A549 treated with DMSO at 1 μM for 4 hours (cell line): Measurements from ENCODE around the gene CPLANE2. TPM values are rescaled to one million over a fixed set of nuclear protein-coding genes. Genes with fewer than 3 reads are reported as not detected.

Experiments used
- total RNA-seq: library from RNA; stranded (reverse); fragments of 200-300 nt; extraction: Qiagen RNA extraction; gene quantifications from 5 replicates; pipeline ENCODE4 v1.2.3, GENCODE V29; 2022; ENCODE audit warnings: low read depth

The CPLANE2 gene, protein sequence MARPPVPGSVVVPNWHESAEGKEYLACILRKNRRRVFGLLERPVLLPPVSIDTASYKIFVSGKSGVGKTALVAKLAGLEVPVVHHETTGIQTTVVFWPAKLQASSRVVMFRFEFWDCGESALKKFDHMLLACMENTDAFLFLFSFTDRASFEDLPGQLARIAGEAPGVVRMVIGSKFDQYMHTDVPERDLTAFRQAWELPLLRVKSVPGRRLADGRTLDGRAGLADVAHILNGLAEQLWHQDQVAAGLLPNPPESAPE
- 2.6 to 4.8 TPM (median 4.3 TPM) in 5 replicates for total RNA-seq

DNA sequence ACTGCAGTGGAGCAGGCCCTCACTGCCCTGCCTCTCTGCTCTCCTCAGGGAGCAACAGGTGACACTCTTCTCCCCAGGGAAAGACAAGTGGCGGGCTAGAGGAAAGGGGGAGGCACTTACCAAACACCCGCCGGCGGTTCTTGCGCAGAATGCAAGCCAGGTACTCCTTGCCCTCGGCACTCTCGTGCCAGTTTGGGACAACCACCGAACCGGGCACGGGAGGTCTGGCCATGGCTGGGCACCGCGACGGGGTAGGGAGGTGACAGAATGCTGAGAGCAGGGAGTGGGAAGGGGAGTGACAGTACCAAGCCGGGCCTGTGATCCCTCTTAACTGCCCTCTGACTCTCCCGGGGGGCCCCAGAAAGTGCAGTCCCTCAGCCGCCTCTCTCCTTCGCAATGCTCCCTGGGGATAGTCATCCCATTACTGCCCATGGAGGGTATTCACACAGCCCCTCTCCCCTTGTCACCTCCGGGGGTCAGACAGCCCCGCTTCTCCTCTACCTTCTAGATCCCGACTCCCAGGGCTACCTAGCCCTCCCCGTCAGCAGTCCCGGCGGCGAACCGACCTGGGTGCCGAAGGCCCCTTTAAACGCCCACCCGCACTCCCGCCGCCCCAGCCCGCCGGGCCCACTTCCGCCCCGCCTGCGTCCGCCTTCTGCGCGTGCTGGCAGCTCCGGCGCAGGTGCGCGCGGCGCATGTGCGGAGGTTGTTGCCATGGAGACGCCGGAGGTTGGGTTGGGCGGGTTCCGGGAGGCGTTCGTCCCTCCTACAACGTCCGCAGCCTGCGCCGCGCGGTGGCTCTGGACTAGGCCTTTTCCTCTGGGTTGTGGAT is at the start of gene CPLANE2:
CPLANE2 (minus strand) TSS at position 673 of the 832 bp plus-strand sequence; CDS start at position 232, 441 bp downstream.

DNA sequence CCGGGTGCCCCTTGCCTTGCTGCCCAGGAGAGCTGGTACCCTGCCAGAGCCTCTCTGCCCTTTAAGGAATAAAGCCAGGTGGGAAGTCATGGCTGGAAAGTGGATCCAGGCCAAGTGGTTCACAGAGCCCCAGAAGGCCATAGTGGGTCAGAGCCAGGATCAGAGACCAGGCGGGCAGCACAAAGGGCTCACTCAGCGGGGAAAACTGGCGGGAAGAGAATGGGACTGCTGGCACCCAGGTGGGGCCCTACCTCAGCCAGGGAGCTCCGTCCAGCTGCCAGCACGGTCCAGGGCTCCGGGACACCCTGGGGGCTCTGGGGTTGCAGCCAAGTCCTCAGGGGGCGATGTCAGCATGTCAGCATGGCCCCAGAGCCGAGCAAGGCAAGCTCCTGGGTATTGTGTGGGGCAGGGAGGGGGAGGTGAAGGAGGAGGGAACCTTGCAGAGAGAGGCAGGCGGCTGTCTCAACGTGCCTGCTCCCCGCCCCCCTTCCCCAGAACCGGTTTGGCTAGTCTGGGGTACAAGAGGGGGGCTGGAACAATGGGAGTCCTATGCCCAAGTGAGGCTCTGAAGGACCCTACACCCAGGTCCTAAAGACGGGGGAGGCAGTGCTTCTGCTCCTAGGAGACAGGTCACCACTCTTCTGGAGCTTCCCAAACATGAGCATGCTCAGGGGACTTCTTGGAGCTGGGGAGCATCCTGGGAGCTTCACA is 24.6 kb downstream of the CPLANE2 start, which contains the start of gene ARHGEF19:
ARHGEF19 (minus strand) TSS at position 402 of the 711 bp plus-strand sequence. CDS start 3,598 bp downstream, outside the sequence.

Other genes with a start within 250 kb of the CPLANE2 start
- 0.02 TPM in 1 of 5 replicates, not detected in the others for gene SRARP, start 232.9 kb downstream of the CPLANE2 start, total RNA-seq
- gene HSPB7, start 219.1 kb downstream of the CPLANE2 start, total RNA-seq = 0.05 TPM in 1 of 5 replicates, not detected in the others
- gene CLCNKA, start 215.1 kb downstream of the CPLANE2 start, total RNA-seq = 0.08 to 0.24 TPM (median 0.09 TPM) in 3 of 5 replicates, not detected in the others
- 0.05 to 0.08 TPM (median 0.06 TPM) in 3 of 5 replicates, not detected in the others for gene CLCNKB, start 193.4 kb downstream of the CPLANE2 start, total RNA-seq
- gene FAM131C, start 163.5 kb downstream of the CPLANE2 start, total RNA-seq = 11.0 to 18.2 TPM (median 15.0 TPM) in 5 replicates
- 122 to 148 TPM (median 131 TPM) in 5 replicates for gene EPHA2, start 81.1 kb downstream of the CPLANE2 start, total RNA-seq
- gene ARHGEF19, start 24.5 kb downstream of the CPLANE2 start, total RNA-seq = 5.1 to 7.1 TPM (median 6.6 TPM) in 5 replicates
- gene FBXO42, start 115.3 kb upstream of the CPLANE2 start, total RNA-seq = 9.0 to 10.3 TPM (median 9.2 TPM) in 5 replicates
- 85.5 to 98.3 TPM (median 94.2 TPM) in 5 replicates for gene SZRD1, start 130.1 kb upstream of the CPLANE2 start, total RNA-seq
- 0.09 to 0.17 TPM (median 0.12 TPM) in 4 of 5 replicates, not detected in the other for gene SPATA21, start 200.2 kb upstream of the CPLANE2 start, total RNA-seq
- gene NECAP2, start 203.5 kb upstream of the CPLANE2 start, total RNA-seq = 37.9 to 42.2 TPM (median 39.4 TPM) in 5 replicates